ENCODE results near the gene RPS19BP1. TPM values are rescaled to one million over a fixed set of nuclear protein-coding genes. Genes with fewer than 3 reads are reported as not detected.

RPS19BP1 gene
- total RNA-seq, 4 donors from 2014 or later: 59.4 to 132 (median 93.7) TPM

GRCh38 chr22:39536711-39537110, 4.2 kb upstream of the RPS19BP1 start:
- Histone ChIP-seq H3K4me3 (no peak overlapping the region), H3K4me1 (peaks cover 0 to 17% (median 6%) of the 10 kb centered on the region in 4 donors), H3K27ac (no peak overlapping the region), H3K9me3 (no peaks in the 10 kb centered on the region), H3K36me3 (no peaks in the 10 kb centered on the region), H3K27me3 (no peaks in the 10 kb centered on the region)
- TF ChIP-seq, protein P1, sequence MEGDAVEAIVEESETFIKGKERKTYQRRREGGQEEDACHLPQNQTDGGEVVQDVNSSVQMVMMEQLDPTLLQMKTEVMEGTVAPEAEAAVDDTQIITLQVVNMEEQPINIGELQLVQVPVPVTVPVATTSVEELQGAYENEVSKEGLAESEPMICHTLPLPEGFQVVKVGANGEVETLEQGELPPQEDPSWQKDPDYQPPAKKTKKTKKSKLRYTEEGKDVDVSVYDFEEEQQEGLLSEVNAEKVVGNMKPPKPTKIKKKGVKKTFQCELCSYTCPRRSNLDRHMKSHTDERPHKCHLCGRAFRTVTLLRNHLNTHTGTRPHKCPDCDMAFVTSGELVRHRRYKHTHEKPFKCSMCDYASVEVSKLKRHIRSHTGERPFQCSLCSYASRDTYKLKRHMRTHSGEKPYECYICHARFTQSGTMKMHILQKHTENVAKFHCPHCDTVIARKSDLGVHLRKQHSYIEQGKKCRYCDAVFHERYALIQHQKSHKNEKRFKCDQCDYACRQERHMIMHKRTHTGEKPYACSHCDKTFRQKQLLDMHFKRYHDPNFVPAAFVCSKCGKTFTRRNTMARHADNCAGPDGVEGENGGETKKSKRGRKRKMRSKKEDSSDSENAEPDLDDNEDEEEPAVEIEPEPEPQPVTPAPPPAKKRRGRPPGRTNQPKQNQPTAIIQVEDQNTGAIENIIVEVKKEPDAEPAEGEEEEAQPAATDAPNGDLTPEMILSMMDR (IDR thresholded peaks at IDR 0.05): no peak
- no peak for TF ChIP-seq POLR2A (IDR thresholded peaks at IDR 0.05)
- DNase-seq: no peak

DNA sequence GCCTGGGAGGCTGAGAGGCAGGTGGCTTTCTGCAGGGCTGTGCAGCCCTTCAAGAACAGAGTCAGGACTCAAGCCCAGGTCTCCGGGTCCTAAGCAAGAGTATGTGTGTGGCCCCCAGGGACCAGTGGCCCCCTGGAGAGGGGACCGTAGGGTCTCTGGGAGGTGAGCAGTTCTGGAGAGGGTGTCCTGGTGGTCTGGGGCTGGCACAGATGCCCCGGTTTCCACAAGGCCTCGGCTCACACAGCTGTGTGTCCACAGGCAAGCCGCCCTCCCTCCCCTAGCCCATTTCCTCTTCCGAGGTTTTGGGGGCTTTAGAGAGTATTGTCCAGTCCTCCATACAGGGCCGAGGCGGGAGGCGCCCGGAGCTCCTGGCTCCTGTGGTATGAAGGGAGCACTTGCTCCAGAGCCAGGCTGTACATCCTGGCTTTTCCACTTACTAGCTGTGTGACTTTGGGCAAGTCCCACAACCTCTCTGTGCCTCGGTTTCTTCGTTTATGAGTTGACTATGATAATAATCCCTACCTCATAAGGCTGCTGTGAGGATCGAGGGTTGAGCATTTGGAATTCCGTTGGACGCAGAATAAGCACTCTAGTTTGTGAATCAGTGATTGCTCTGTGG, 3.4 kb upstream of the RPS19BP1 start:
- Histone ChIP-seq H3K9me3 (no peaks in the 10 kb centered on the region), H3K27ac (no peak overlapping the region)
- no peak for TF ChIP-seq POLR2A (IDR thresholded peaks at IDR 0.05)
- TF ChIP-seq, protein P1 (IDR thresholded peaks at IDR 0.05): no peak

DNA sequence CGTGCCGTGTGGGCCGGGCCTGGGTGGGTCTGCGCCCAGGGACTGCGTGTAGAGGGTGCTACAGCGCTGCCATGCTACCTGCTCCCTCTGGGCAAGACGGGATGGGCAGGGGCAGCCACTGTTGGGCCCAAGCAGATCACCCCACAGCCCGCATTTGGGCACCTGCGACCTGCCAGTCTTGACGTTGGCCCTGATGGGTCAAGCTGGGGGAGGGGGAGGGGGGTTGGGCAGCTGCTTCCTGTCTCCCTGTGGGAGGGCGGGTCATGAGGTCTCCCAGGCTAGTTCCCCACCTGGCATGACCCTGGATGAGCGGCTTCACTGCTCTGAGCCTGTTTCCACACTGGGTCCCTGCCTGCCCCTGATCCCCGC, 2.8 kb upstream of the RPS19BP1 start:
- peaks cover 0 to 5% (median 0%) of the 10 kb centered on the region in 3 donors for H3K36me3 ChIP-seq
- peaks cover 1 to 31% (median 12%) of the 10 kb centered on the region in 4 donors for H3K4me1 ChIP-seq

More for the DNA sequence above, 3.4 kb upstream of the RPS19BP1 start:
- Histone ChIP-seq H3K36me3 (peaks cover 0 to 4% (median 0%) of the 10 kb centered on the region in 3 donors), H3K27me3 (no peaks in the 10 kb centered on the region), H3K4me3 (no peak overlapping the region), H3K4me1 (peaks cover 0 to 25% (median 9%) of the 10 kb centered on the region in 4 donors)
- no peak for DNase-seq

DNA sequence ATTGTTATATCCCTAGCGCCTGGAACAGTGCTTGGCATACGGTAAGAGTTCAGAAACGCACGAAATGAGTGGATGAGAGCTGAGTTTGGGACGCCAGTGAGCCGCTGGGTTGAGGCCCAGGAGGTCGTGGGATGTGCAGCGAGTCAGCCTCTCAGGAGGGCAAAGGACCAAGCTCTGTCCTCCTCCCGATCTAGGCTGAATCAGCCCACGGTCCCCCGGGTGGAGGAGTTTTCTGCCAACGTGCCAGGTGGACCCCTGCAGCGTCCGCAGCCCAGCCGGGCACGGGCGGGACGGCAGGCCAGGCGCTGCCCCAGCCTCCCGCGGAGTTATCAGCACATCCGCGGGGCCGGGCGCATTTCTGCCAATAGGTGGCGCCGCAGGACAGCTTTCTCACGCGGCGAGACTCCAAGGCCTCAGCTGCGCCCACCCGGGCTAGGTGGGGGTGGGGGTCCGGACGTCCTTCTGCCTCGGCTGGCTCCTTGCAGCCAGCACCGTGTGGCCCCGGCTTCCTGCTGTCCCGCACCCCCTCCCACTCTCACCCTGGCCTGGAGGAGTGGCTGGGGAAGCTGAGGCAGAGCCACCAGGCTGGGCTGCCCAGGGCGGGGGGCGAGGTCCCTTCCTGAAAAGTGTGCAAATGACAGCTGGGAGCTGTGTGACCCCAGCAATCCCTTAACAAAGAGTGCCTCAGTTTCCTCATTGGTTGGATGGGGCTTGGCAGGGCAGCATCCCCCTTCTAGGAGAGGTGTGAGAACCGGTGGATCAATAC, 2.2 kb upstream of the RPS19BP1 start:
- Histone ChIP-seq H3K4me1 (peaks cover 3 to 37% (median 17%) of the 10 kb centered on the region in 4 donors), H3K4me3 (peak overlapping the region in 2 of 4 donors; percentile 10 to 31), H3K9me3 (no peaks in the 10 kb centered on the region), H3K27me3 (no peaks in the 10 kb centered on the region), H3K27ac (peak overlapping the region in 1 of 4 donors; percentile 4), H3K36me3 (peaks cover 0 to 11% (median 0%) of the 10 kb centered on the region in 3 donors)
- TF ChIP-seq, protein P1 (IDR thresholded peaks at IDR 0.05): peak; percentile 81 to 97 (median 94)
- TF ChIP-seq POLR2A (IDR thresholded peaks at IDR 0.05): no peak
- peak; percentile 85 to 94 (median 89) for DNase-seq

More for the DNA sequence above, 2.8 kb upstream of the RPS19BP1 start:
- Histone ChIP-seq H3K9me3 (no peaks in the 10 kb centered on the region), H3K27me3 (no peaks in the 10 kb centered on the region), H3K4me3 (no peak overlapping the region), H3K27ac (no peak overlapping the region)
- DNase-seq: no peak
- no peak for TF ChIP-seq POLR2A (IDR thresholded peaks at IDR 0.05)
- TF ChIP-seq, protein P1 (IDR thresholded peaks at IDR 0.05): no peak

DNA sequence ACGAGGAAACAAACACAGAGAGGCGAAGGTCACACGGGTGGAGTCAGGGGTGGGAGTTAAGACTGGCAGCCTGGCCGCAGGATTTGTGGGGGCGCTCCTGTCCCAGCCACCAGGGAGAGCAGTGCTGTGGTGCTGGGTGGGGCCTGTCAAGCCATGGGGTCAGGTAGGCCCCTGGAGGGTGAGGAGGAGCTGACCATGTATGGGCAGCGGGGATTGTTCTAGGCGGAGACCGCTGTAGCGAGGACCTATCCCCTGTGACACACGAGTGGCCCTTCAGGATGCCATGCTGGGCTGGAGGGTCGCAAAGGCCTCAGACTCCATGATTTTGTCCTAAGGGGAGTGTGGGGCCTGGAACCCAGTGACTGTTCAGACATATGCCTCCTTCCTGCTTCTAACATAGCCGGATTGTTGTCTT, 1.6 kb upstream of the RPS19BP1 start:
- no peaks in the 10 kb centered on the region for H3K9me3 ChIP-seq
- peaks cover 5 to 43% (median 23%) of the 10 kb centered on the region in 4 donors for H3K4me1 ChIP-seq
- no peak overlapping the region for H3K4me3 ChIP-seq
- H3K27ac ChIP-seq: peak overlapping the region in 1 of 4 donors; percentile 4
- TF ChIP-seq, protein P1 (IDR thresholded peaks at IDR 0.05): no peak
- TF ChIP-seq POLR2A (IDR thresholded peaks at IDR 0.05): no peak
- no peak for DNase-seq
- peaks cover 0 to 16% (median 0%) of the 10 kb centered on the region in 3 donors for H3K36me3 ChIP-seq
- H3K27me3 ChIP-seq: no peaks in the 10 kb centered on the region

Measured in Peyer's patch (tissue), 4 donors.